ENCODE results near the gene MLH3.
A peak's percentile ranks its signal among the peaks of the same experiment; 100 is the strongest.
"Not testable (repeated sequence)": the region's sequence is repeated elsewhere in the genome, so short reads cannot be mapped to it uniquely, and the experiment has no call there.

The MLH3 gene

DNA sequence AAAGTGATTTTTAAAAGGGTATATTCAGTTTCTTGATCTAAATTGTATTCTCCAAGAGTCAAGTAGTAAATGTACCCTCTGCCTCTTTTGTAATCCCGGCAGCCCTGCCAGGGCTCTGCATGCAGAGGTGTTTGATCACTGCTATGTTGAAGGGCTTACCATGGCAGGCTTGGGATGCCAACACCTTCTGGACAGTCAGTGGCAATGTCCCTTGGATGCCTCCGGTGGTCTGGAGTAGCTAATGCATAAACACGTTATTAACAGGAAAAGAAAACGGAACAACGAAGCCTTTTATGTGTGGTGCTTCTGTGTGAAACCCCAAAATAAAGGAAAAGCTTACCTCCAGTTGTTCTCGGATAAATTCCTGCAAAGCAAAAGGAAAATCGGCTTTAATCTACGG is 28.6 kb downstream of the MLH3 start:
- DNase-seq, result no peak

DNA sequence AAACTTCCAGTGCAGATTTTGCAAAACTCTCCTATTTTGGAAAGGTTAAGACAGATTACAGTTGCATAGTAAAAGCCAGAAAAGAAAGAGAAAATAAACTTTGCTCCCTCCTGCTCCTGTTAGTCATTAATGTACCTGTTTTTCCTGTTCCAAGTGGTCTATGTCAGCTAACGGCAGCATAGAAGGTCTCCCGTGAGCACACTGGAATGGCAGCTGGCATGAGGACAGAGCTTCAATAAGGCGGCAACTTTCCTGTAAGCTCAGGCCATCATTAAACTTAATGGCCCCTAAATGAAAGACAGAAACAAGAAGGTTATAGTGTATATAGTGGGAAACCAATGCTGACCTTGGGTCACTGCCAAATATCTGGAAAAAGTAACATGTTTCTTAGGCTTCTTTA is 32.6 kb downstream of the MLH3 start:
- DNase-seq, result no peak

GRCh38 chr14:75016815-75017214 is 34.5 kb downstream of the MLH3 start:
- no peak for DNase-seq

- no peak for DNase-seq
Observed at GRCh38 chr14:75015496-75015895, 35.8 kb downstream of the MLH3 start.

GRCh38 chr14:75013290-75013689 is 38.0 kb downstream of the MLH3 start:
- no peak for DNase-seq

- DNase-seq, result no peak
Observed at GRCh38 chr14:75011356-75011994, 39.8 kb downstream of the MLH3 start.

GRCh38 chr14:75010472-75011093 is 40.7 kb downstream of the MLH3 start:
- no peak for DNase-seq

DNA sequence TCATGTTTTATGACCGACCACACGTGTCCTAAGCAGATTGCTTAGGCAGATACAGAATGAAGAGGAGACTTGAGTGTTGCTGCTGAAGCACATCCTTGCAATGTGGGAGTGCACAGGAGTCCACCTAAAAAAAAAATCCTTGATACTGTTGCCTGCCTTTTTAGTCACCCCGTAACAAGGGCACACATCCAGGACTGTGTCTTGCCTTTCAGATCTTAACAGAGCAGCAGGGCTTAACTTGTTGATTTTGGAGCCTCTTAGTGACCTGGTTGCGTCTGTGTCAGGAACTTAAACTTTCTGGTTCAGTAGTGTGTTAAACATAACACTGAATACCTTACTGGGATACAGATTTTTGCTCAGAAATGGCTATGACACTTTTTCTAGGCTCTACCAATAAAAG is 42.1 kb downstream of the MLH3 start:
- no peak for DNase-seq

- no peak for DNase-seq
Observed at GRCh38 chr14:75005357-75005756, 45.9 kb downstream of the MLH3 start.

- DNase-seq, result no peak
Observed at GRCh38 chr14:75003250-75004027, 47.8 kb downstream of the MLH3 start.

- DNase-seq, result peak; percentile 95
Observed at GRCh38 chr14:75002392-75003249, 48.6 kb downstream of the MLH3 start, which contains the start of gene EIF2B2. Gene EIF2B2 (plus strand): TSS chr14:75002921. CDS start chr14:75002991, 70 bp downstream.

DNA sequence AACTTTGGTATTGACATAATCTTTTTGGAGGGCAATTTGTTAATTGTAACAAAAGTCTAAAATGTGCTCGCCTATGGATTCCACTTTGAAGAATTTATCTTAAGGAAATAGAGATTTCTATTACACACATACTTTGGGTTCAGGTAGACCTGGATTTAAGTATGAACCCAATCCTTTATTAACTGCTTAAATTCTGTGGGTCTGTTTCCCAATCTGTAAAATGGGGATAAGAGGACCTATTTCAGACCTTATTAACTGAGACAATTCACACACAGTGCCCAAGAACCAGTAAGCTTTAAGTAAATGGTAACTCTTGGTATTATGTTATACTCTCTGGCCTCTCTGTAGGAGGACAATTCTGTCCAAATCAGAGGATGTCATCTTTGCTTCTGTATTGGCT is 49.4 kb downstream of the MLH3 start:
- no peak for DNase-seq

GRCh38 chr14:75001261-75001660 is 50.0 kb downstream of the MLH3 start:
- no peak for DNase-seq

GRCh38 chr14:74995781-74996180 is 55.5 kb downstream of the MLH3 start:
- not testable (repeated sequence) for DNase-seq

DNA sequence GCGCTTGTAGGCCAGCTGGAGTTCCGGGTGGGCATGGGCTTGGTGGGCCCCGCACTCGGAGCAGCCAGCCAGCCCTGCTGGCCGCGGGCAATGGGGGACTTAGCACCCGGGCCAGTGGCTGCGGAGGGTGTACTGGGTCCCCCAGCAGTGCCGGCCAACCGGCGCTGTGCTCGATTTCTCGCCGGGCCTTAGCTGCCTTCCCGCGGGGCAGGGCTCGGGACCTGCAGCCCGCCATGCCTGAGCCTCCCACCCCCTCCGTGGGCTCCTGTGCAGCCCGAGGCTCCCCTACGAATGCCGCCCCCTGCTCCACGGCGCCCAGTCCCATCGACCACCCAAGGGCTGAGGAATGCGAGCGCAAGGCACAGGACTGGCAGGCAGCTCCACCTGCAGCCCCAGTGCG is 57.1 kb downstream of the MLH3 start:
- DNase-seq, result not testable (repeated sequence)

DNA sequence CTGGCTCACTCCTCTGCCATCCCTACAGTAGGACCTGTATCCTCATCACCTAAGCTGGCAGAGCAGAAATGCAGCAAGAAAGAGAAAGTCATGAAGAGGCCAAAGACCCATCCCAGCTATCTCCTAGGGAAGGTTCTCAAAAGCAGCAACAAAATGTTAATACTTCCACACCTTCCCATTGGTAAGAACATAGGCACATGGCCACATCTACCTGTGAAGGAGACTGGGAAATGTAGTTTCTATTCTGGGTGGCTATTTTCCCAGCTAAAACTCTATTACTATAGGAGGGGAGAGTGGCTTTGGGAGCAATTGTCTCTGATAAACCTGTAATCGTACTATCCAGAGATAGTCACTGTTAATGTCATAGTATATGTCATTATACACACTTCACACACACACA is 62.3 kb downstream of the MLH3 start:
- no peak for DNase-seq

DNA sequence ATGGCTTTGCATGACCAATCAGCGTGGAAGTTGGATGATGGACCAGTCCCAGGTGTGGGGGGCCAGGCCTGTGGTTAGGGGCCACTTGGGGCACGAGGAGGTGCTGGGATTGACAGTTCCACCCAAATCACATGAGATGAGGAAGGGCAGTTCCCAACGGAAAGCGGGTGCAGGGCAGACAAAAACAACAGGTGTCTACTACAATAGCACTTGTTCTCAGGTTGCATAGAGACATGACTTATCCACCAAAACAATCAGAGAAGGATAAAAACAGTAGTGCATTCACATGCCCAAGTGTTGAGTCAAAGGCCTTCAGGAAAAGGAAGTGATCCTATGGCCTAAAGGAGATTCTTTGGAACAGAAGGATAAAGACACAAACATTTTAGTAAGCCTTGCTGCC is 63.1 kb downstream of the MLH3 start:
- DNase-seq, result no peak

- no peak for DNase-seq
Observed at GRCh38 chr14:74985806-74986205, 65.5 kb downstream of the MLH3 start.

GRCh38 chr14:74985028-74985310 is 66.3 kb downstream of the MLH3 start:
- no peak for DNase-seq

GRCh38 chr14:74984236-74985027 is 66.8 kb downstream of the MLH3 start:
- no peak for DNase-seq

- no peak for DNase-seq
Observed at GRCh38 chr14:74983343-74983742, 67.9 kb downstream of the MLH3 start.

DNA sequence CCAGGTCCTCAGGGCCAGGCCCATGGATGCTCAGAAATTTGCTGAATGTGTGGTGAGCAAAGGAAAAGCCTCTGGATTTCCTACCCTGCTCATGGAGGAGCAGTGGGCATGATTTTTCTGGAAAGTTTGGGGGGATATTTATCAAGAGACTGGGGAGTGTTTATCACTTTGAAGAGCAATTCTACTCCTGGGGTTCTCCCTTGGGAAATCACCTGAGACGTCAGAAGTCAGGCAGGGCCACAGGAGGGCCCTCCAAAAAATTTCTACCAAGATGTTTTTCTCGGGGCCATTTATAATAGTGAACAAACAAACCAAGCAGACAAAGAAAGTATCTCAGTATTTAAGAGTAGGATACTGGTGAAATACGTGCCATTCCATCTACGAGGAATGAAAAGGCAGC is 68.6 kb downstream of the MLH3 start:
- no peak for DNase-seq

- no peak for DNase-seq
Observed at GRCh38 chr14:74981833-74982232, 69.4 kb downstream of the MLH3 start.

All from GDM1 (cell line).